HepG2 (cell line): ENCODE measurements around the gene EIF4A3. TPM values are rescaled to one million over a fixed set of nuclear protein-coding genes. Genes with fewer than 3 reads are reported as not detected.

Experiments
- ATAC-seq: fragments of 200-7000 bp; cut with Tn5 transposase; 3 replicates; pipeline ENCODE4 v1.9.1; 2020; ENCODE audit warnings: mild to moderate bottlenecking, moderate library complexity
- BruUV-seq: library from RNA; stranded (reverse); fragments of 400-500 nt; replicated peaks from 2 replicates; lab custom pipeline; 2021; lab: Mats Ljungman, UMichigan
- CTCF ChIA-PET: fragments of 300-600 bp; formaldehyde crosslinking; extraction: SDS; loops from one replicate; lab custom pipeline; 2021; ENCODE audit warnings: low total read pairs, inconsistent platforms, low intra/inter-chr PET ratio; lab: Yijun Ruan, JAX
- POLR2A ChIA-PET: fragments of 350-600 bp; sonication (Branson Sonifier 250); formaldehyde crosslinking; loops from one replicate; lab custom pipeline; 2020; ENCODE audit warnings: antibody characterized with exemption, inconsistent platforms; lab: Yijun Ruan, JAX
- DNase-seq: peaks from one replicate; pipeline ENCODE4 v3.0.0-alpha.2; 2015; ENCODE audit warnings: low spot score
- FAIRE-seq: peaks from 3 replicates; lab custom pipeline; 2011; peaks lifted over from hg19 to GRCh38; lab: Jason Lieb, UNC
- H2AFZ ChIP-seq: one replicate; pipeline ENCODE4 v1.6.1; 2011; ENCODE audit warnings: low read length, inconsistent platforms
- H3K27ac ChIP-seq: fragments of 300-600 bp; 3 replicates; pipeline ENCODE4 v1.8.0; 2011; ENCODE audit warnings: mixed run types, mild to moderate bottlenecking, mixed read lengths, low read length, inconsistent platforms; ENCODE audit not compliant: insufficient read depth; ENCODE audit errors: extremely low read length
- H3K27me3 ChIP-seq, 2 experiments: fragments of 200-600 bp in 1 of 2; 2 replicates in 1 of 2; 3 replicates in 1 of 2; pipeline versions ENCODE4 v1.6.0 to v1.8.0; 2011; ENCODE audit warnings: low read length in 2 of 2, mild to moderate bottlenecking in 2 of 2, moderate library complexity in 2 of 2, inconsistent platforms in 1 of 2; ENCODE audit not compliant: insufficient read depth in 2 of 2, control insufficient read depth in 1 of 2
- H3K36me3 ChIP-seq, 2 experiments: fragments of 200-600 bp in 1 of 2; replicated peaks in 1 of 2; 2 replicates in 1 of 2; 3 replicates in 1 of 2; pipeline versions ENCODE4 v1.5.1 to v1.8.0; 2011; ENCODE audit warnings: low read length in 2 of 2, inconsistent platforms in 1 of 2; ENCODE audit not compliant: insufficient read depth in 2 of 2, control insufficient read depth in 1 of 2
- H3K4me1 ChIP-seq: 2 replicates; pipeline ENCODE4 v1.5.1; 2012; ENCODE audit warnings: low read length, inconsistent platforms; ENCODE audit not compliant: insufficient read depth
- H3K4me2 ChIP-seq: 2 replicates; pipeline ENCODE4 v1.6.0; 2011; ENCODE audit warnings: low read depth, low read length, inconsistent platforms
- H3K4me3 ChIP-seq, 3 experiments: fragments of 200-600 bp in 1 of 3; sonication (generic), shearing (Covaris generic) in 1 of 3; replicated peaks in 1 of 3; 2 replicates each; pipeline ENCODE4 v1.5.1; 2011 to 2016; ENCODE audit warnings: low read length in 3 of 3, inconsistent platforms in 2 of 3, low read depth in 2 of 3, mild to moderate bottlenecking in 2 of 3, control low read depth in 1 of 3, mixed read lengths in 1 of 3; ENCODE audit not compliant: insufficient read depth in 1 of 3
- H3K79me2 ChIP-seq: one replicate; pipeline ENCODE4 v1.6.1; 2011; ENCODE audit warnings: low read length, inconsistent platforms; ENCODE audit not compliant: insufficient read depth
- H3K9ac ChIP-seq: 2 replicates; pipeline ENCODE4 v1.6.0; 2011; ENCODE audit warnings: mild to moderate bottlenecking, low read depth, low read length, inconsistent platforms; ENCODE audit not compliant: insufficient read depth
- H3K9me3 ChIP-seq: 2 replicates; pipeline ENCODE4 v1.5.1; 2012; ENCODE audit warnings: mild to moderate bottlenecking, low read length
- H4K20me1 ChIP-seq: 2 replicates; pipeline ENCODE4 v1.6.0; 2011; ENCODE audit warnings: inconsistent platforms, mild to moderate bottlenecking, low read length, moderate library complexity; ENCODE audit not compliant: insufficient read depth
- ARNT2 ChIP-seq: sonication (generic); formaldehyde crosslinking; IDR thresholded peaks from 2 replicates; pipeline ENCODE4 v1.8.0; 2022; ENCODE audit warnings: mild to moderate bottlenecking, low read depth, missing genetic modification reagents, moderate library complexity
- ELF4 ChIP-seq: sonication (generic); formaldehyde crosslinking; IDR thresholded peaks from 2 replicates; pipeline ENCODE4 v1.5.0; 2020; ENCODE audit warnings: missing genetic modification reagents, mild to moderate bottlenecking, moderate library complexity, borderline replicate concordance
- EP300 ChIP-seq, 3 experiments: sonication (generic) in 1 of 3; formaldehyde crosslinking in 1 of 3; IDR thresholded peaks; 2 replicates each; pipeline versions ENCODE4 v1.5.1 to v1.6.1; 2011 to 2020; ENCODE audit warnings: low read depth in 2 of 3, low read length in 2 of 3, borderline replicate concordance in 1 of 3, improper control_type of control experiment in 1 of 3, mild to moderate bottlenecking in 1 of 3, missing genetic modification reagents in 1 of 3, moderate library complexity in 1 of 3
- TRIM24 ChIP-seq: sonication (generic); formaldehyde crosslinking; IDR thresholded peaks from 2 replicates; pipeline ENCODE4 v1.8.0; 2022; ENCODE audit warnings: mild to moderate bottlenecking, missing genetic modification reagents
- ZMYM3 ChIP-seq: sonication (generic); formaldehyde crosslinking; IDR thresholded peaks from 2 replicates; pipeline ENCODE4 v1.5.1; 2020; ENCODE audit warnings: mild to moderate bottlenecking, missing genetic modification reagents
- WGBS: methylation state at CpG from one replicate; pipeline ENCODE4 v1.1.6; 2017; ENCODE audit warnings: low lambda C conversion rate; 5-methylcytosine and 5-hydroxymethylcytosine counted together
- in situ Hi-C: cut with HindIII; loops from 2 replicates; pipeline ENCODE4 v1.10.0; 2017; ENCODE audit warnings: low pct_unique_long_range_greater_than_20kb; ENCODE audit not compliant: extremely low pct_ligation_motif_present
- intact Hi-C: fragments of 100-400 bp; cut with micrococcal nuclease; formaldehyde crosslinking; loops from one replicate; pipeline ENCODE4 v1.10.0; 2022; ENCODE audit not compliant: unreplicated experiment
- polyA plus RNA-seq, 8 experiments: library from polyadenylated mRNA; depleted of rRNA in 3 of 8; stranded (reverse) in 7 of 8; unstranded in 1 of 8; fragments of >200 nt; fragmentation: Illumina TruSeq in 4 of 8; extraction: Trizol in 4 of 8; gene quantifications; 2 replicates each; pipeline versions ENCODE4 v1.2.1 to v1.2.3, GENCODE V29; 2011 to 2016; ENCODE audit warnings: low read depth in 4 of 8, missing spikeins in 1 of 8, mixed read lengths in 1 of 8; ENCODE audit not compliant: insufficient read depth in 1 of 8
- total RNA-seq, 5 experiments: library from RNA; depleted of rRNA; stranded (reverse); fragments of >200 nt; fragmentation: Illumina TruSeq; extraction: Trizol; gene quantifications; 2 replicates each; pipeline ENCODE4 v1.2.3, GENCODE V29; 2016; ENCODE audit warnings: low read depth in 1 of 5
- TF ChIP-seq, protein P1 (sequence below): sonication (generic); formaldehyde crosslinking; IDR thresholded peaks from 2 replicates; pipeline ENCODE4 v1.5.0; 2020; ENCODE audit warnings: missing genetic modification reagents
- TF ChIP-seq, protein P2 (sequence below): sonication (generic); formaldehyde crosslinking; IDR thresholded peaks from 2 replicates; pipeline ENCODE4 v1.4.0; 2020; ENCODE audit warnings: missing genetic modification reagents

The EIF4A3 gene
- total and polyA plus RNA-seq, 2 of the 13 experiments (the other 11 are each of a cell fraction or from before 2014, with no cell fraction given), result 145 to 187 TPM

- TF ChIP-seq, protein P1, sequence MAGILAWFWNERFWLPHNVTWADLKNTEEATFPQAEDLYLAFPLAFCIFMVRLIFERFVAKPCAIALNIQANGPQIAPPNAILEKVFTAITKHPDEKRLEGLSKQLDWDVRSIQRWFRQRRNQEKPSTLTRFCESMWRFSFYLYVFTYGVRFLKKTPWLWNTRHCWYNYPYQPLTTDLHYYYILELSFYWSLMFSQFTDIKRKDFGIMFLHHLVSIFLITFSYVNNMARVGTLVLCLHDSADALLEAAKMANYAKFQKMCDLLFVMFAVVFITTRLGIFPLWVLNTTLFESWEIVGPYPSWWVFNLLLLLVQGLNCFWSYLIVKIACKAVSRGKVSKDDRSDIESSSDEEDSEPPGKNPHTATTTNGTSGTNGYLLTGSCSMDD (CRISPR knock-in tag), result no peak
- no peak for TF ChIP-seq EP300 (IDR thresholded peaks at IDR 0.05; ENCODE audit: low read depth in 2 of 2, low read length in 2 of 2)
- no peak for TF ChIP-seq EP300 (CRISPR knock-in tag; IDR thresholded peaks at IDR 0.05; ENCODE audit: borderline replicate concordance)
- 0 out of 2 replicates have a peak, but pooled peaks have one; percentile 41 for TF ChIP-seq ZMYM3 (CRISPR knock-in tag)
- TF ChIP-seq TRIM24, result no peak
- TF ChIP-seq ELF4 (CRISPR knock-in tag), result no peak
Measured at GRCh38 chr17:80095844-80096475, 51.0 kb downstream of the EIF4A3 start (continued).

- Histone ChIP-seq H4K20me1 (no peaks in the 10 kb centered on the region), H3K27ac (no peak overlapping the region), H3K4me3 (no peak overlapping the region), H3K4me1 (peaks cover 33% of the 10 kb centered on the region), H3K9ac (no peak overlapping the region), H3K79me2 (no peaks in the 10 kb centered on the region), H3K4me2 (no peak overlapping the region), H2AFZ (no peak overlapping the region), H3K9me3 (no peaks in the 10 kb centered on the region), H3K27me3 (peaks cover 5 to 52% of the 10 kb centered on the region in 2 experiments; a peak in 4 of 5 replicates), H3K36me3 (no peaks in the 10 kb centered on the region)
- intact Hi-C loops, result no loop called here
- ATAC-seq, result peak; percentile 23
- TF ChIP-seq, protein P2, sequence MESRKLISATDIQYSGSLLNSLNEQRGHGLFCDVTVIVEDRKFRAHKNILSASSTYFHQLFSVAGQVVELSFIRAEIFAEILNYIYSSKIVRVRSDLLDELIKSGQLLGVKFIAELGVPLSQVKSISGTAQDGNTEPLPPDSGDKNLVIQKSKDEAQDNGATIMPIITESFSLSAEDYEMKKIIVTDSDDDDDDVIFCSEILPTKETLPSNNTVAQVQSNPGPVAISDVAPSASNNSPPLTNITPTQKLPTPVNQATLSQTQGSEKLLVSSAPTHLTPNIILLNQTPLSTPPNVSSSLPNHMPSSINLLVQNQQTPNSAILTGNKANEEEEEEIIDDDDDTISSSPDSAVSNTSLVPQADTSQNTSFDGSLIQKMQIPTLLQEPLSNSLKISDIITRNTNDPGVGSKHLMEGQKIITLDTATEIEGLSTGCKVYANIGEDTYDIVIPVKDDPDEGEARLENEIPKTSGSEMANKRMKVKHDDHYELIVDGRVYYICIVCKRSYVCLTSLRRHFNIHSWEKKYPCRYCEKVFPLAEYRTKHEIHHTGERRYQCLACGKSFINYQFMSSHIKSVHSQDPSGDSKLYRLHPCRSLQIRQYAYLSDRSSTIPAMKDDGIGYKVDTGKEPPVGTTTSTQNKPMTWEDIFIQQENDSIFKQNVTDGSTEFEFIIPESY (CRISPR knock-in tag), result peak; percentile 32; the same call in 1 of the 2 replicates
- no peak for TF ChIP-seq ARNT2 (CRISPR knock-in tag)
- DNase-seq, result no peak
- WGBS, result 64% methylated on average over 36 of the region's 37 CpGs
- CTCF ChIA-PET, result no interaction called here
- no TSS peak for BruUV-seq
- no peak for FAIRE-seq
- POLR2A ChIA-PET, result interaction anchor here (0.5 to 1.0 kb wide), 2 partner anchors 9 to 32 kb away, joined by 3 read pairs; no protein-coding TSS in a partner anchor
- in situ Hi-C loops, result no loop called here
Measured at GRCh38 chr17:80095038-80095843, 51.7 kb downstream of the EIF4A3 start.
